Mesendoderm (in vitro differentiated cells): Measurements from ENCODE around the gene NKX6-2.
A peak's percentile ranks its signal among the peaks of the same experiment; 100 is the strongest.
"Not testable (repeated sequence)": the region's sequence is repeated elsewhere in the genome, so short reads cannot be mapped to it uniquely, and the experiment has no call there.

ENCODE experiments used
- DNase-seq: peaks from one replicate; pipeline ENCODE4 v3.0.0; 2013
- H2AK5ac ChIP-seq: 2 replicates; pipeline ENCODE4 v1.6.1; 2013; ENCODE audit warnings: low read length, inconsistent platforms
- H2BK120ac ChIP-seq: 2 replicates; pipeline ENCODE4 v1.6.1; 2013; ENCODE audit warnings: low read depth, mild to moderate bottlenecking, low read length, moderate library complexity, mixed read lengths
- H2BK15ac ChIP-seq: replicated peaks from 2 replicates; pipeline ENCODE4 v1.6.1; 2013; ENCODE audit warnings: low read depth, mild to moderate bottlenecking, moderate library complexity
- H2BK5ac ChIP-seq: 2 replicates; pipeline ENCODE4 v1.6.1; 2013; ENCODE audit warnings: low read length, inconsistent platforms
- H3K18ac ChIP-seq: 2 replicates; pipeline ENCODE4 v1.6.1; 2013; ENCODE audit warnings: mild to moderate bottlenecking, low read length, mixed read lengths
- H3K23ac ChIP-seq: one replicate; pipeline ENCODE4 v1.6.1; 2013; ENCODE audit warnings: low read length
- H3K27ac ChIP-seq: 2 replicates; pipeline ENCODE4 v1.5.1; 2013; ENCODE audit warnings: low read depth, mild to moderate bottlenecking, inconsistent platforms, low read length, moderate library complexity
- H3K27me3 ChIP-seq: 2 replicates; pipeline ENCODE4 v1.6.1; 2013; ENCODE audit warnings: low read length, control low read depth, mild to moderate bottlenecking, inconsistent platforms; ENCODE audit not compliant: insufficient read depth, poor library complexity
- H3K36me3 ChIP-seq: 2 replicates; pipeline ENCODE4 v1.6.1; 2013; ENCODE audit warnings: low read length, inconsistent platforms; ENCODE audit not compliant: control insufficient read depth, insufficient read depth
- H3K4ac ChIP-seq: one replicate; pipeline ENCODE4 v1.6.1; 2013; ENCODE audit warnings: low read depth, mild to moderate bottlenecking, low read length, moderate library complexity
- H3K4me1 ChIP-seq: 2 replicates; pipeline ENCODE4 v1.6.1; 2013; ENCODE audit warnings: low read depth, low read length, inconsistent platforms; ENCODE audit not compliant: control insufficient read depth
- H3K4me2 ChIP-seq: 2 replicates; pipeline ENCODE4 v1.6.1; 2013; ENCODE audit warnings: low read length
- H3K4me3 ChIP-seq: 2 replicates; pipeline ENCODE4 v1.5.1; 2013; ENCODE audit warnings: mild to moderate bottlenecking, low read length
- H3K56ac ChIP-seq: one replicate; pipeline ENCODE4 v1.6.1; 2013; ENCODE audit warnings: low read length
- H3K79me1 ChIP-seq: 2 replicates; pipeline ENCODE4 v1.6.1; 2013; ENCODE audit warnings: low read length, inconsistent platforms
- H3K79me2 ChIP-seq: 2 replicates; pipeline ENCODE4 v1.6.1; 2013; ENCODE audit warnings: mild to moderate bottlenecking, low read length; ENCODE audit not compliant: control insufficient read depth, insufficient read depth
- H3K9ac ChIP-seq: 2 replicates; pipeline ENCODE4 v1.6.1; 2013; ENCODE audit warnings: low read length, inconsistent platforms
- H4K5ac ChIP-seq: one replicate; pipeline ENCODE4 v1.6.1; 2013; ENCODE audit warnings: low read length
- H4K8ac ChIP-seq: one replicate; pipeline ENCODE4 v1.6.1; 2013; ENCODE audit warnings: low read depth, mild to moderate bottlenecking, control low read depth, low read length, moderate library complexity
- WGBS: extraction: QIAGEN DNeasy Blood & Tissue Kit; methylation state at CpG from one replicate; pipeline ENCODE4 v1.1.7; 2013; ENCODE audit warnings: low lambda C conversion rate, missing lambda C conversion rate; ENCODE audit not compliant: insufficient coverage; ENCODE audit errors: extremely low coverage; 5-methylcytosine and 5-hydroxymethylcytosine counted together

Gene NKX6-2

DNA sequence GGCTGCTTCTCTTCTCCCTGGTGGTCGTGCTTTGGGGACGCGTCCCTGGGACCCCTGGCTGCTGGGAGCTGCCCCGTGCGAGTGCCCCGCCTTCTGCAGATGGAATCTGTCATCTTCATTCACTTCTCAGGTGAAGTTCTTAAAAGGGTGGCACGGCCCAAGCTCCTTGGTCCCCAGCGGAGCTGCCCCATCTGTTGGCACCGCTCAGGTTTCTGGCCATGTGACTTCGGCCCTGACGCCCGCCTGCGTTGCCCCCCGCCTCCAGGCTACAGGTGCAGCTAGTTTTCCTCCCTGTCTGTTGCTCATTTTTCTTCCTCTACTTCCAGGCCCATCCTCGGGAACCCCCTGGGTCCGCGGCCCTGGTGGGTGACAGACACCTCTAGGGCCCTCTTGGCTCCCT is 6.8 kb upstream of the NKX6-2 start:
- peaks cover 23% of the 10 kb centered on the region for H3K27me3 ChIP-seq
- H2BK5ac ChIP-seq, result no peak overlapping the region
- no peak overlapping the region for H3K4ac ChIP-seq
- H3K79me2 ChIP-seq, result no peaks in the 10 kb centered on the region
- H3K4me2 ChIP-seq, result no peak overlapping the region
- no CpG with 5 or more reads among the region's 17 CpGs for WGBS
- H3K4me3 ChIP-seq, result no peak overlapping the region
- H4K8ac ChIP-seq, result no peak overlapping the region
- H3K56ac ChIP-seq, result no peak overlapping the region
- no peak for DNase-seq
- no peak overlapping the region for H3K9ac ChIP-seq
- H2AK5ac ChIP-seq, result no peak overlapping the region
- no peak overlapping the region for H3K23ac ChIP-seq
- no peaks in the 10 kb centered on the region for H3K79me1 ChIP-seq
- no peak overlapping the region for H2BK15ac ChIP-seq
- no peaks in the 10 kb centered on the region for H3K36me3 ChIP-seq
- no peak overlapping the region for H4K5ac ChIP-seq
- no peak overlapping the region for H2BK120ac ChIP-seq
- no peaks in the 10 kb centered on the region for H3K4me1 ChIP-seq
- H3K27ac ChIP-seq, result no peak overlapping the region
- no peak overlapping the region for H3K18ac ChIP-seq

DNA sequence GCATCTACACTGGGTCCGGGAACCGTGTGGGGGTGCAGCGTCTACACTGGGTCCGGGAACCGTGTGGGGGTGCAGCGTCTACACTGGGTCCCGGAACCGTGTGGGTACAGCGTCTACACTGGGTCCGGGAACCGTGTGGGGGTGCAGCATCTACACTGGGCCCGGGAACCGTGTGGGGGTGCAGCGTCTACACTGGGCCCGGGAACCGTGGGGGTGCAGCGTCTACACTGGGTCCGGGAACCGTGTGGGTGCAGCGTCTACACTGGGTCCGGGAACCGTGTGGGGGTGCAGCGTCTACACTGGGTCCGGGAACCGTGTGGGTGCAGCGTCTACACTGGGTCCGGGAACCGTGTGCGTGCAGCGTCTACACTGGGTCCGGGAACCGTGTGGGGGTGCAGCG is 6.2 kb upstream of the NKX6-2 start:
- WGBS, result no CpG with 5 or more reads among the region's 33 CpGs
- DNase-seq, H3K23ac ChIP-seq, H3K79me1 ChIP-seq, H4K8ac ChIP-seq, H4K5ac ChIP-seq, H2BK5ac ChIP-seq, H3K4me2 ChIP-seq, H2BK120ac ChIP-seq, H2AK5ac ChIP-seq, H3K9ac ChIP-seq, H3K4ac ChIP-seq, H3K27ac ChIP-seq, H3K4me3 ChIP-seq, H3K18ac ChIP-seq, H3K4me1 ChIP-seq, H3K56ac ChIP-seq, H3K36me3 ChIP-seq, H3K79me2 ChIP-seq, H2BK15ac ChIP-seq: not testable (repeated sequence)
- H3K27me3 ChIP-seq, result peaks cover 28% of the 10 kb centered on the region

DNA sequence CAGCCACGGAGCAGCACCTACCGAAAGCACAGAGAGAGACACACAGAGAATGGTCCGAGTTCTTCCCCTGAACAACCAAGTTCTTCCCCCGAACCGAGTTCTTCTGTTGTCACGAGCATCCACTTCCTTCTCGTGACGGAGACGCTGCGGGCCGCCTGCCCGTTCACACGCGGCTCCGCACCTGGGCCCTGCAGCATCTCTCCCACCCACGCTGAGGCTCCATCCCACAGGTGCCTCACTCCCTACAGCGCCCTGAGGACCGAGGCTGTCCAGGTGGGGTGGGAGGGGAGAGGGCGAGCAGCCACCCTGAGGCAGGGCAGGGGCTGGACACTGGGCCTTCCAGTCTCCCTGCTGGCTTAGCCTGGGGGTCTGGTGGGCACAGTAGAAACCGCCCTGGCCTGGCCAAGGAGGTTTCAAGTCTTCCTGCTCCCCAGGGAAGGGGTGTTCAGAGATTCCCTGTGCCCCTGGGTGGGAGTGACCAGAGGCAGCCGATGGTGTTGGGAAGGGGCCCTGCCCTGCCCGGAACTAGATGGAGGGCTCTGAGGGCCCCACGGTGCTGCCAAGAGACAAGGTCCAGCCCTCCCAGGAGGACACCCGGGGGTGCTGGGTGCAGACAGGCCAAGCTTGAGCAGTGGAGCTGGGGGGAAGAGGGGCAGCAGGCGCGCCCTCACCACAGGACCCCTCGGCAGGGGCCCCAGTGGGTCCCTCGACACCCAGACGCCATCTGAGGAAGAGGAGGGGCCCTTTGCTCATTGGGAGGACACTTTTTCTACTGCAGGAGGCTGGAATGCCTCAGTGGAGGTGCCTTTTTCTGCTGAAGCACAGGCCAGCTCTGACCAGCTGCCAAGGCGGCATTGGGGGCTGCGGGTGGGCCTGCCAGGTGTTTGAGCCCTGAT is 5.2 kb upstream of the NKX6-2 start:
- Histone ChIP-seq H3K4me1 (no peaks in the 10 kb centered on the region), H3K79me2 (no peaks in the 10 kb centered on the region), H3K9ac (no peak overlapping the region), H3K36me3 (no peaks in the 10 kb centered on the region), H3K23ac (peak overlapping the region; percentile 80), H2BK15ac (no peak overlapping the region), H3K27me3 (peaks cover 36% of the 10 kb centered on the region), H3K4ac (no peak overlapping the region), H2AK5ac (no peak overlapping the region), H3K4me2 (no peak overlapping the region), H3K56ac (no peak overlapping the region), H2BK5ac (no peak overlapping the region), H4K8ac (no peak overlapping the region), H2BK120ac (no peak overlapping the region), H3K27ac (no peak overlapping the region), H4K5ac (no peak overlapping the region), H3K79me1 (no peaks in the 10 kb centered on the region), H3K18ac (no peak overlapping the region), H3K4me3 (no peak overlapping the region)
- DNase-seq, result no peak
- no CpG with 5 or more reads among the region's 31 CpGs for whole genome bisulfite sequencing

DNA sequence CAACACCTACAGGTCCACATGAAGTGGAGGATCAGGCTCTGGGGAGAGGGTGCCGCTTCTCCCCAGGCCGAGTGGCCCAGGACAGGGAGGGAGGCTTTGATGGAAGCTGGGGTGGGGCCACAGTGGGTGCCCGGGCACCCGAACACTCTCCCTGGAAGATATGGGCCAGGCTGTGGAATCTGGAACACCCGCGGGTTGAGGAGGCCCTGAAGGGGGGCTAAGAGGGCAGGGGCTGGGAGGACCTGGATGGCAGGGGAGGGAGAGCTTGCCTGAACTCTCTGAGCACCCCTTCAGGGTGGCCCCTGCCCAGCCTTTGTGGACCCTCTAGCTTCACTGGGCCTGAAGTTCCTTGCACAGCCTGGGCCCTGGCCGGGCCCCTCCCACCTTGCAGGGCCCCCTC is 4.5 kb upstream of the NKX6-2 start:
- no peak overlapping the region for H2BK5ac ChIP-seq
- H3K56ac ChIP-seq, result no peak overlapping the region
- H4K5ac ChIP-seq, result no peak overlapping the region
- H3K4ac ChIP-seq, result no peak overlapping the region
- no peak overlapping the region for H2BK120ac ChIP-seq
- no peaks in the 10 kb centered on the region for H3K4me1 ChIP-seq
- no peak overlapping the region for H3K18ac ChIP-seq
- H2BK15ac ChIP-seq, result no peak overlapping the region
- H2AK5ac ChIP-seq, result no peak overlapping the region
- WGBS, result no CpG with 5 or more reads among the region's 7 CpGs
- H3K27ac ChIP-seq, result no peak overlapping the region
- no peak overlapping the region for H3K23ac ChIP-seq
- DNase-seq, result no peak
- H3K4me3 ChIP-seq, result no peak overlapping the region
- no peaks in the 10 kb centered on the region for H3K79me2 ChIP-seq
- H3K79me1 ChIP-seq, result no peaks in the 10 kb centered on the region
- H3K36me3 ChIP-seq, result no peaks in the 10 kb centered on the region
- H3K9ac ChIP-seq, result no peak overlapping the region
- H3K27me3 ChIP-seq, result peaks cover 39% of the 10 kb centered on the region
- no peak overlapping the region for H4K8ac ChIP-seq
- H3K4me2 ChIP-seq, result no peak overlapping the region

DNA sequence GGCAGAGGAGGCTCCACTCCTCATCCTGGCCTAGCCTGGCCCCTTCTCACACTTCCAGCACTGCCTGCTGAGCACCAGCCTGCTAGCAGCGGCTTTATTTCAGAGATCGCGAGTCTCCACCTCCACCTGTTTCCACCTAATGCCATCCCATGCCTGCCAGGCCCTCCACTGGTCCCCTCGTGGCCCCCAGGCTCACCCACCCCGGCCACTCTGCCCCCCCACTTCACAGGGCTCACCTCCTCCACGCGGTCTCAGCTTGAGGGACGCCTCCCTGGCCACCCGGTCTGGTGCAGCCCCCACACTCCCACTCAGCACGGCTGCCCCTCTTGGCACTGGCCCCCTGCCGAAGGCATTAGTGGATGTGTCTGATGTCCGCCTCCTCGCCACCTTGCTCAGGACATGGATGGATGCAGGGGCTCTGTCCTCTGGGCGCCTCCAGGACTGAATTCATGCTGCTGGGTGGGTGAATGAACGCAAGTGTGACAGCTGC is 3.8 kb upstream of the NKX6-2 start:
- H3K4me3 ChIP-seq, result no peak overlapping the region
- peaks cover 44% of the 10 kb centered on the region for H3K27me3 ChIP-seq

More for the DNA sequence above, 3.8 kb upstream of the NKX6-2 start:
- H3K4me1 ChIP-seq, result no peaks in the 10 kb centered on the region
- no peak overlapping the region for H2AK5ac ChIP-seq
- H3K4me2 ChIP-seq, result no peak overlapping the region
- no peaks in the 10 kb centered on the region for H3K79me1 ChIP-seq
- H3K23ac ChIP-seq, result no peak overlapping the region
- no peak overlapping the region for H4K5ac ChIP-seq
- no peak overlapping the region for H3K27ac ChIP-seq
- H3K4ac ChIP-seq, result no peak overlapping the region
- no peaks in the 10 kb centered on the region for H3K79me2 ChIP-seq
- no peak overlapping the region for H4K8ac ChIP-seq
- H3K18ac ChIP-seq, result no peak overlapping the region
- H2BK15ac ChIP-seq, result no peak overlapping the region
- no peak for DNase-seq
- whole genome bisulfite sequencing, result no CpG with 5 or more reads among the region's 15 CpGs
- H3K9ac ChIP-seq, result no peak overlapping the region
- H2BK120ac ChIP-seq, result no peak overlapping the region
- H3K36me3 ChIP-seq, result no peaks in the 10 kb centered on the region
- no peak overlapping the region for H3K56ac ChIP-seq
- no peak overlapping the region for H2BK5ac ChIP-seq
